IPS-15b (cell line): Measurements from ENCODE around the gene BANF2.
"Not testable (repeated sequence)": the region's sequence is repeated elsewhere in the genome, so short reads cannot be mapped to it uniquely, and the experiment has no call there.

ENCODE experiments used
- H3K27me3 ChIP-seq: one replicate; pipeline ENCODE4 v1.6.1; 2013; ENCODE audit warnings: low read length; ENCODE audit not compliant: control insufficient read depth, insufficient read depth
- H3K36me3 ChIP-seq: one replicate; pipeline ENCODE4 v1.6.1; 2013; ENCODE audit warnings: low read length; ENCODE audit not compliant: control insufficient read depth, insufficient read depth
- H3K4me1 ChIP-seq: one replicate; pipeline ENCODE4 v1.6.1; 2013; ENCODE audit warnings: mild to moderate bottlenecking, low read length; ENCODE audit not compliant: control insufficient read depth, insufficient read depth
- H3K4me3 ChIP-seq: one replicate; pipeline ENCODE4 v1.5.1; 2013; ENCODE audit warnings: low read depth, low read length
- H3K9ac ChIP-seq: one replicate; pipeline ENCODE4 v1.6.1; 2013; ENCODE audit warnings: low read depth, mild to moderate bottlenecking, low read length
- H3K9me3 ChIP-seq: one replicate; pipeline ENCODE4 v1.6.1; 2013; ENCODE audit warnings: mild to moderate bottlenecking, low read length; ENCODE audit not compliant: control insufficient read depth, insufficient read depth

The BANF2 gene

GRCh38 chr20:17779011-17779410 lies 79.2 kb downstream of the BANF2 start:
- not testable (repeated sequence) for H3K4me3 ChIP-seq, H3K4me1 ChIP-seq, H3K9me3 ChIP-seq, H3K27me3 ChIP-seq, H3K9ac ChIP-seq, H3K36me3 ChIP-seq

DNA sequence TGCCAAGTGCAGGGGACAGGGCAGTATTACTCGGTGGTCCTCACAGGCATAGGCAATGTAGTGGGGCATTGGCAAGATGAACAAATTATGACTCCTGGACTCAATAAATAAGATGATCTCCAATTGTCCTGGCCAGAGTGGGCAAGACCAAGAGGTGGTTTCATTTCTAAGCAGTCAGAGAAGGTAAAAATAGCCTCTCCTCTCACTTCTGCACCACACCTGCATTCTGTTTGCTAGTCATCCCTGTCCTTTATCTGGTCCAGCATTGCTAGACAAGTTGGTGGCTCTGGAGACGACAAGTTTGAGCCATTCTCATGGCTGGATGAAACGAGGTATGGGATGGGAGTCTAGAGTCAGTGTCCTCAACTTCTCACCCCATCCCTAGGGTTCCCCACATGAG lies 83.0 kb downstream of the BANF2 start:
- Histone ChIP-seq H3K4me3 (no peak overlapping the region), H3K9me3 (peaks cover 2% of the 10 kb centered on the region), H3K4me1 (no peaks in the 10 kb centered on the region), H3K9ac (no peak overlapping the region), H3K36me3 (no peaks in the 10 kb centered on the region), H3K27me3 (no peaks in the 10 kb centered on the region)

DNA sequence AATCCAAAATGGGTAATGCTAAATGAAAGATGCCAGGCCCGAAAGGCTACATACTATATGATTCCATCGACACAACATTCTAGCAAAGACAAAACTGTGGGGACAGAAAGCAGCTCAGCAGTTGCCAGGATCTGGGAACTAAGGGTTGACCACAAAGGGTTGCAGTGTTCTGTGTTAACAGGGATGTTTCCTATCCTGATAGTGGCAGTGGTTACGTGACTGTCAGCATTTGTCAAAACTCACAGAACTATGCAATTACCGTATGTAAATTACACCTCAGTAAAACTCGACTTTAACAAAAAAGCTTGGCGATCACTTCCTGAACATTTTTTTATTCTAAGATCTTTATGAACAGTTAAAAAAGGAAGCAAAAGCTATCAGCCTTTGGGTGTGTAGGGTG lies 83.9 kb downstream of the BANF2 start:
- Histone ChIP-seq H3K27me3 (no peaks in the 10 kb centered on the region), H3K4me1 (no peaks in the 10 kb centered on the region), H3K9ac (no peak overlapping the region), H3K9me3 (no peaks in the 10 kb centered on the region), H3K36me3 (no peaks in the 10 kb centered on the region), H3K4me3 (no peak overlapping the region)

GRCh38 chr20:17785007-17785406 lies 85.2 kb downstream of the BANF2 start:
- H3K9ac ChIP-seq, result no peak overlapping the region
- H3K4me3 ChIP-seq, result no peak overlapping the region
- H3K27me3 ChIP-seq, result no peaks in the 10 kb centered on the region
- H3K36me3 ChIP-seq, result no peaks in the 10 kb centered on the region
- H3K9me3 ChIP-seq, result no peaks in the 10 kb centered on the region
- H3K4me1 ChIP-seq, result no peaks in the 10 kb centered on the region
